Activated CD8-positive, alpha-beta memory T cell treated with anti-CD3 and anti-CD28 coated beads, Interleukin-2, amount 10 ng/mL, durations not matched to agents 7 days and 5 days (primary cell): ENCODE measurements around the gene KMO. TPM values are rescaled to one million over a fixed set of nuclear protein-coding genes. Genes with fewer than 3 reads are reported as not detected.

ENCODE experiments used
- ATAC-seq: fragments of 150-1000 bp; cut with Tn5 transposase; one replicate; pipeline ENCODE4 v1.10.0; 2021; ENCODE audit warnings: moderate library complexity
- CTCF ChIA-PET: fragments of 350-600 bp; sonication (Branson Sonifier 250); formaldehyde crosslinking; loops from one replicate; lab custom pipeline; 2021; ENCODE audit warnings: antibody characterized with exemption; lab: Charles Lee
- DNase-seq: peaks from one replicate; pipeline ENCODE4 v3.0.0-alpha.2; 2020
- H3K27ac Mint-ChIP-seq: one replicate; pipeline ENCODE4 v1.8.0; 2021; ENCODE audit warnings: mild to moderate bottlenecking, mixed read lengths
- H3K27me3 Mint-ChIP-seq: one replicate; pipeline ENCODE4 v1.8.0; 2021; ENCODE audit warnings: mixed read lengths
- H3K36me3 Mint-ChIP-seq: one replicate; pipeline ENCODE4 v1.8.0; 2021; ENCODE audit warnings: mild to moderate bottlenecking, mixed read lengths
- H3K4me1 Mint-ChIP-seq: one replicate; pipeline ENCODE4 v1.8.0; 2021; ENCODE audit warnings: mixed read lengths
- H3K4me3 Mint-ChIP-seq: one replicate; pipeline ENCODE4 v1.8.0; 2021; ENCODE audit warnings: mild to moderate bottlenecking, moderate library complexity, mixed read lengths
- H3K9me3 Mint-ChIP-seq: one replicate; pipeline ENCODE4 v1.8.0; 2022; ENCODE audit warnings: low read depth, mixed read lengths
- total RNA-seq, 2 experiments: library from RNA; stranded (reverse); gene quantifications; one replicate each; pipeline ENCODE4 v1.2.3, GENCODE V29; 2021

Gene KMO
- total RNA-seq, 2 experiments from 2014 or later = not detected

- H3K27me3 Mint-ChIP-seq = peaks cover 2% of the 10 kb centered on the region
- peaks cover 11% of the 10 kb centered on the region for H3K4me1 Mint-ChIP-seq
- ATAC-seq (peak; percentile 73), DNase-seq (peak; percentile 42)
- peak overlapping the region; percentile 47 for H3K27ac Mint-ChIP-seq
- peak overlapping the region; percentile 66 for H3K4me3 Mint-ChIP-seq
- H3K36me3 Mint-ChIP-seq = peaks cover 4% of the 10 kb centered on the region
- CTCF ChIA-PET = interaction anchor here (1.3 kb wide), 1 partner anchor 20 kb away, joined by 6 read pairs; the partner anchor contains the start of gene KMO
- peaks cover 2% of the 10 kb centered on the region for H3K9me3 Mint-ChIP-seq
Observed at GRCh38 chr1:241551759-241552638, 19.8 kb downstream of the KMO start.

- Mint-ChIP-seq H3K4me3 (no peak overlapping the region), H3K4me1 (peaks cover 11% of the 10 kb centered on the region), H3K9me3 (peaks cover 2% of the 10 kb centered on the region), H3K27me3 (peaks cover 8% of the 10 kb centered on the region), H3K36me3 (peaks cover 4% of the 10 kb centered on the region), H3K27ac (no peak overlapping the region)
- CTCF ChIA-PET = interaction anchor here (0.7 kb wide), 1 partner anchor 22 kb away, joined by 3 read pairs; no protein-coding TSS in a partner anchor
- DNase-seq (no peak), ATAC-seq (no peak)
Observed at GRCh38 chr1:241553886-241554592, 21.9 kb downstream of the KMO start.

- no peak for DNase-seq
- no peak overlapping the region for H3K27ac Mint-ChIP-seq
- H3K4me1 Mint-ChIP-seq = peaks cover 11% of the 10 kb centered on the region
- H3K27me3 Mint-ChIP-seq = peaks cover 8% of the 10 kb centered on the region
- H3K9me3 Mint-ChIP-seq = peaks cover 2% of the 10 kb centered on the region
- no peak overlapping the region for H3K4me3 Mint-ChIP-seq
- CTCF ChIA-PET = no interaction called here
- peaks cover 4% of the 10 kb centered on the region for H3K36me3 Mint-ChIP-seq
- ATAC-seq = no peak
Observed at GRCh38 chr1:241555526-241555925, 23.3 kb downstream of the KMO start.

GRCh38 chr1:241557031-241557430 lies 24.9 kb downstream of the KMO start:
- ATAC-seq (no peak), DNase-seq (no peak)
- Mint-ChIP-seq H3K27me3 (peaks cover 8% of the 10 kb centered on the region), H3K4me1 (peaks cover 2% of the 10 kb centered on the region), H3K36me3 (peaks cover 3% of the 10 kb centered on the region), H3K9me3 (peaks cover 2% of the 10 kb centered on the region), H3K27ac (no peak overlapping the region), H3K4me3 (no peak overlapping the region)
- CTCF ChIA-PET = no interaction called here

- H3K36me3 Mint-ChIP-seq = peaks cover 1% of the 10 kb centered on the region
- H3K27me3 Mint-ChIP-seq = peaks cover 8% of the 10 kb centered on the region
- CTCF ChIA-PET = no interaction called here
- H3K4me1 Mint-ChIP-seq = peaks cover 1% of the 10 kb centered on the region
- no peak for ATAC-seq
- DNase-seq = no peak
- peaks cover under 1% of the 10 kb centered on the region for H3K9me3 Mint-ChIP-seq
- no peak overlapping the region for H3K27ac Mint-ChIP-seq
- H3K4me3 Mint-ChIP-seq = no peak overlapping the region
Observed at GRCh38 chr1:241557551-241558193, 25.5 kb downstream of the KMO start.

GRCh38 chr1:241560146-241560848 lies 28.1 kb downstream of the KMO start:
- CTCF ChIA-PET = no interaction called here
- no peak overlapping the region for H3K4me3 Mint-ChIP-seq
- H3K4me1 Mint-ChIP-seq = no peaks in the 10 kb centered on the region

GRCh38 chr1:241560849-241561187 lies 28.6 kb downstream of the KMO start:
- ATAC-seq (no peak), DNase-seq (no peak)
- Mint-ChIP-seq H3K27ac (no peak overlapping the region), H3K27me3 (peaks cover 6% of the 10 kb centered on the region), H3K4me1 (no peaks in the 10 kb centered on the region), H3K9me3 (no peaks in the 10 kb centered on the region), H3K36me3 (no peaks in the 10 kb centered on the region), H3K4me3 (no peak overlapping the region)
- CTCF ChIA-PET = no interaction called here

More at GRCh38 chr1:241560146-241560848, 28.1 kb downstream of the KMO start:
- ATAC-seq = no peak
- DNase-seq = no peak
- no peaks in the 10 kb centered on the region for H3K9me3 Mint-ChIP-seq
- peaks cover 8% of the 10 kb centered on the region for H3K27me3 Mint-ChIP-seq
- no peak overlapping the region for H3K27ac Mint-ChIP-seq
- no peaks in the 10 kb centered on the region for H3K36me3 Mint-ChIP-seq

GRCh38 chr1:241569848-241570247 lies 37.7 kb downstream of the KMO start:
- peaks cover 33% of the 10 kb centered on the region for H3K27me3 Mint-ChIP-seq
- H3K4me3 Mint-ChIP-seq = no peak overlapping the region
- no peak overlapping the region for H3K27ac Mint-ChIP-seq
- CTCF ChIA-PET = no interaction called here
- H3K9me3 Mint-ChIP-seq = no peaks in the 10 kb centered on the region
- no peak for ATAC-seq
- no peaks in the 10 kb centered on the region for H3K36me3 Mint-ChIP-seq
- no peak for DNase-seq
- H3K4me1 Mint-ChIP-seq = no peaks in the 10 kb centered on the region

GRCh38 chr1:241574154-241574553 lies 42.0 kb downstream of the KMO start:
- ATAC-seq (no peak), DNase-seq (no peak)
- CTCF ChIA-PET = no interaction called here
- H3K27ac Mint-ChIP-seq = no peak overlapping the region
- H3K36me3 Mint-ChIP-seq = no peaks in the 10 kb centered on the region
- H3K9me3 Mint-ChIP-seq = peaks cover 10% of the 10 kb centered on the region
- H3K4me3 Mint-ChIP-seq = no peak overlapping the region
- peaks cover 56% of the 10 kb centered on the region for H3K27me3 Mint-ChIP-seq
- peaks cover 2% of the 10 kb centered on the region for H3K4me1 Mint-ChIP-seq

GRCh38 chr1:241579434-241579833 lies 47.3 kb downstream of the KMO start:
- DNase-seq = no peak
- no peak overlapping the region for H3K4me3 Mint-ChIP-seq
- no peak overlapping the region for H3K27ac Mint-ChIP-seq
- ATAC-seq = peak; percentile 23
- CTCF ChIA-PET = interaction anchor here (1.1 kb wide), 1 partner anchor 31 kb away, joined by 3 read pairs; no protein-coding TSS in a partner anchor
- H3K27me3 Mint-ChIP-seq = peaks cover 30% of the 10 kb centered on the region
- peaks cover 2% of the 10 kb centered on the region for H3K4me1 Mint-ChIP-seq
- peaks cover 10% of the 10 kb centered on the region for H3K9me3 Mint-ChIP-seq
- H3K36me3 Mint-ChIP-seq = peaks cover 1% of the 10 kb centered on the region

- CTCF ChIA-PET = no interaction called here
- H3K9me3 Mint-ChIP-seq = no peaks in the 10 kb centered on the region
- no peak for DNase-seq
- no peak overlapping the region for H3K4me3 Mint-ChIP-seq
- H3K36me3 Mint-ChIP-seq = peaks cover 1% of the 10 kb centered on the region
- no peaks in the 10 kb centered on the region for H3K4me1 Mint-ChIP-seq
- no peak overlapping the region for H3K27ac Mint-ChIP-seq
- no peak for ATAC-seq
- peaks cover 3% of the 10 kb centered on the region for H3K27me3 Mint-ChIP-seq
Observed at GRCh38 chr1:241582921-241583321, 50.7 kb downstream of the KMO start.

GRCh38 chr1:241586905-241587512 lies 54.8 kb downstream of the KMO start:
- no peaks in the 10 kb centered on the region for H3K27me3 Mint-ChIP-seq
- CTCF ChIA-PET = no interaction called here
- no peak for ATAC-seq
- H3K4me3 Mint-ChIP-seq = no peak overlapping the region
- DNase-seq = no peak
- H3K27ac Mint-ChIP-seq = no peak overlapping the region
- H3K4me1 Mint-ChIP-seq = peaks cover 2% of the 10 kb centered on the region
- H3K36me3 Mint-ChIP-seq = peaks cover 1% of the 10 kb centered on the region
- H3K9me3 Mint-ChIP-seq = no peaks in the 10 kb centered on the region
